GM11168 (cell line): Measurements from ENCODE around the gene PADI3.

Experiments used
- in situ Hi-C: fragments of 300-500 bp; cut with MboI; formaldehyde crosslinking; loops from one replicate; pipeline ENCODE4 v1.12.0; 2022; ENCODE audit warnings: low sequenced_read_pairs; ENCODE audit not compliant: unreplicated experiment

Gene PADI3

GRCh38 chr1:17265162-17265561 lies 16.3 kb downstream of the PADI3 start:
- in situ Hi-C loops: no loop called here

GRCh38 chr1:17265950-17266349 lies 17.1 kb downstream of the PADI3 start:
- in situ Hi-C loops: no loop called here

- in situ Hi-C loops: no loop called here
Measured at GRCh38 chr1:17270891-17271765, 22.2 kb downstream of the PADI3 start.

- in situ Hi-C loops: no loop called here
Measured at GRCh38 chr1:17272066-17272465, 23.2 kb downstream of the PADI3 start.

GRCh38 chr1:17272646-17273045 lies 23.7 kb downstream of the PADI3 start:
- in situ Hi-C loops: no loop called here

- in situ Hi-C loops: no loop called here
Measured at GRCh38 chr1:17273096-17273495, 24.2 kb downstream of the PADI3 start.

GRCh38 chr1:17274186-17275170 lies 25.6 kb downstream of the PADI3 start:
- in situ Hi-C loops: no loop called here

- in situ Hi-C loops: no loop called here
Measured at GRCh38 chr1:17276568-17276967, 27.7 kb downstream of the PADI3 start.

- in situ Hi-C loops: no loop called here
Measured at GRCh38 chr1:17277511-17278159, 28.7 kb downstream of the PADI3 start.

GRCh38 chr1:17278996-17279830 lies 30.3 kb downstream of the PADI3 start:
- in situ Hi-C loops: no loop called here

GRCh38 chr1:17280436-17280835 lies 31.5 kb downstream of the PADI3 start:
- in situ Hi-C loops: no loop called here

- in situ Hi-C loops: no loop called here
Measured at GRCh38 chr1:17280894-17281293, 32.0 kb downstream of the PADI3 start.

- in situ Hi-C loops: no loop called here
Measured at GRCh38 chr1:17281775-17282181, 32.9 kb downstream of the PADI3 start.

GRCh38 chr1:17282836-17283235 lies 33.9 kb downstream of the PADI3 start:
- in situ Hi-C loops: no loop called here

GRCh38 chr1:17286646-17287045 lies 37.7 kb downstream of the PADI3 start:
- in situ Hi-C loops: no loop called here

- in situ Hi-C loops: no loop called here
Measured at GRCh38 chr1:17287130-17287776, 38.4 kb downstream of the PADI3 start.

- in situ Hi-C loops: no loop called here
Measured at GRCh38 chr1:17289721-17290120, 40.8 kb downstream of the PADI3 start.

- in situ Hi-C loops: no loop called here
Measured at GRCh38 chr1:17290553-17290952, 41.7 kb downstream of the PADI3 start.
